H1 (cell line): ENCODE data around the gene NELL1. TPM values are rescaled to one million over a fixed set of nuclear protein-coding genes. Genes with fewer than 3 reads are reported as not detected.

Experiments used
- CTCF ChIA-PET: fragments of 300-600 bp; sonication (Branson Sonifier 250); formaldehyde crosslinking; loops from one replicate; lab custom pipeline; 2021; ENCODE audit not compliant: partially characterized antibody; lab: Charles Lee
- POLR2A ChIA-PET: fragments of 300-600 bp; sonication (Branson Sonifier 250); formaldehyde crosslinking; loops from one replicate; lab custom pipeline; 2021; ENCODE audit warnings: inconsistent platforms; ENCODE audit not compliant: partially characterized antibody; lab: Charles Lee
- DNase-seq, 2 experiments: peaks; one replicate each; pipeline versions ENCODE4 v3.0.0 to v3.0.0-alpha.2; 2010 to 2022; ENCODE audit warnings: low spot score in 2 of 2, low read depth in 1 of 2, mixed read lengths in 1 of 2
- FAIRE-seq: peaks from 2 replicates; lab custom pipeline; 2011; peaks lifted over from hg19 to GRCh38; lab: Jason Lieb, UNC
- H2AFZ ChIP-seq: 2 replicates; pipeline ENCODE4 v1.8.1; 2012; ENCODE audit warnings: low read length, inconsistent platforms
- H2AK5ac ChIP-seq: 2 replicates; pipeline ENCODE4 v1.6.1; 2013; ENCODE audit warnings: low read depth, low read length
- H2BK120ac ChIP-seq: replicated peaks from 2 replicates; pipeline ENCODE3; 2013; ENCODE audit warnings: low read depth, low read length, inconsistent platforms
- H2BK12ac ChIP-seq: 2 replicates; pipeline ENCODE4 v1.6.1; 2013; ENCODE audit warnings: low read depth, low read length
- H2BK15ac ChIP-seq: 2 replicates; pipeline ENCODE4 v1.6.1; 2013; ENCODE audit warnings: low read length
- H2BK20ac ChIP-seq: 2 replicates; pipeline ENCODE4 v1.6.1; 2013; ENCODE audit warnings: low read length
- H2BK5ac ChIP-seq: 2 replicates; pipeline ENCODE4 v1.6.1; 2013; ENCODE audit warnings: low read depth, low read length
- H3K14ac ChIP-seq: 2 replicates; pipeline ENCODE4 v1.6.1; 2013; ENCODE audit warnings: inconsistent platforms; ENCODE audit not compliant: insufficient read length
- H3K18ac ChIP-seq: 2 replicates; pipeline ENCODE4 v1.6.1; 2013; ENCODE audit warnings: low read length; ENCODE audit errors: extremely low read depth
- H3K23ac ChIP-seq: 2 replicates; pipeline ENCODE4 v1.6.1; 2013; ENCODE audit warnings: inconsistent platforms; ENCODE audit not compliant: insufficient read length
- H3K23me2 ChIP-seq: 2 replicates; pipeline ENCODE4 v1.6.1; 2013; ENCODE audit warnings: low read depth, low read length
- H3K27ac ChIP-seq: 2 replicates; pipeline ENCODE4 v1.6.1; 2011; ENCODE audit warnings: low read depth, low read length, inconsistent platforms
- H3K27me3 ChIP-seq, 4 experiments: replicated peaks in 1 of 4; 1 replicate in 1 of 4; 2 replicates in 3 of 4; pipeline versions ENCODE4 v1.6.1 to v1.8.1; 2011 to 2013; ENCODE audit warnings: low read length in 3 of 4, mild to moderate bottlenecking in 3 of 4, inconsistent platforms in 2 of 4, mixed read lengths in 2 of 4, moderate library complexity in 1 of 4; ENCODE audit not compliant: control insufficient read depth in 3 of 4, insufficient read depth in 3 of 4; ENCODE audit errors: extremely low read depth in 1 of 4
- H3K36me3 ChIP-seq, 4 experiments: 2 replicates each; pipeline versions ENCODE4 v1.6.1 to v1.8.1; 2011 to 2013; ENCODE audit warnings: mild to moderate bottlenecking in 4 of 4, low read length in 3 of 4, moderate library complexity in 2 of 4, control low read depth in 1 of 4, inconsistent platforms in 1 of 4; ENCODE audit not compliant: insufficient read depth in 4 of 4, control insufficient read depth in 2 of 4
- H3K4ac ChIP-seq: replicated peaks from 2 replicates; pipeline ENCODE3; 2013; ENCODE audit warnings: low read length, low read depth, mixed read lengths, inconsistent platforms; ENCODE audit not compliant: insufficient read length
- H3K4me1 ChIP-seq, 4 experiments: replicated peaks in 1 of 4; 1 replicate in 1 of 4; 2 replicates in 3 of 4; pipeline versions ENCODE4 v1.6.1 to v1.8.1; 2011 to 2013; ENCODE audit warnings: low read length in 3 of 4, inconsistent platforms in 2 of 4, mixed read lengths in 1 of 4; ENCODE audit not compliant: insufficient read depth in 4 of 4, control insufficient read depth in 3 of 4
- H3K4me2 ChIP-seq, 2 experiments: 2 replicates each; pipeline versions ENCODE4 v1.6.1 to v1.8.1; 2011 to 2013; ENCODE audit warnings: low read depth in 2 of 2, low read length in 2 of 2, control low read depth in 1 of 2, inconsistent platforms in 1 of 2, mild to moderate bottlenecking in 1 of 2; ENCODE audit not compliant: insufficient read depth in 1 of 2
- H3K4me3 ChIP-seq, 4 experiments: fragments of 200-600, 300-600 bp in 1 of 4; sonication (generic), shearing (Covaris generic), sonication (Bioruptor Twin) in 1 of 4; 2 replicates each; pipeline versions ENCODE4 v1.5.1 to v1.8.1; 2011 to 2016; ENCODE audit warnings: low read length in 4 of 4, low read depth in 3 of 4, control low read depth in 2 of 4, inconsistent platforms in 2 of 4, mild to moderate bottlenecking in 2 of 4, mixed read lengths in 1 of 4, moderate library complexity in 1 of 4; ENCODE audit not compliant: insufficient read depth in 2 of 4; ENCODE audit errors: extremely low read depth in 1 of 4
- H3K56ac ChIP-seq: replicated peaks from 2 replicates; pipeline ENCODE3; 2013; ENCODE audit warnings: low read depth, mild to moderate bottlenecking, mixed read lengths, low read length, inconsistent platforms; ENCODE audit not compliant: insufficient read length
- H3K79me1 ChIP-seq: 2 replicates; pipeline ENCODE4 v1.6.1; 2013; ENCODE audit warnings: low read depth, low read length, control low read depth
- H3K79me2 ChIP-seq, 2 experiments: 2 replicates each; pipeline versions ENCODE4 v1.6.1 to v1.8.1; 2012 to 2013; ENCODE audit warnings: low read length in 2 of 2, mild to moderate bottlenecking in 2 of 2, inconsistent platforms in 1 of 2; ENCODE audit not compliant: insufficient read depth in 2 of 2, control insufficient read depth in 1 of 2
- H3K9ac ChIP-seq, 4 experiments: replicated peaks in 1 of 4; 1 replicate in 1 of 4; 2 replicates in 3 of 4; pipeline versions ENCODE4 v1.6.1 to v1.8.1; 2011 to 2013; ENCODE audit warnings: low read depth in 3 of 4, low read length in 3 of 4, control low read depth in 2 of 4, mild to moderate bottlenecking in 2 of 4, moderate library complexity in 2 of 4, inconsistent platforms in 1 of 4; ENCODE audit errors: extremely low read depth in 1 of 4
- H3K9me3 ChIP-seq, 2 experiments: 2 replicates each; pipeline versions ENCODE4 v1.6.1 to v1.8.1; 2012 to 2013; ENCODE audit warnings: mild to moderate bottlenecking in 2 of 2, moderate library complexity in 2 of 2, control low read depth in 1 of 2, inconsistent platforms in 1 of 2, low read depth in 1 of 2, low read length in 1 of 2, mixed read lengths in 1 of 2; ENCODE audit not compliant: insufficient read depth in 2 of 2
- H4K20me1 ChIP-seq, 2 experiments: replicated peaks in 1 of 2; 2 replicates each; pipeline versions ENCODE3 to v1.8.1; 2011 to 2013; ENCODE audit warnings: inconsistent platforms in 2 of 2, low read length in 2 of 2, mild to moderate bottlenecking in 1 of 2; ENCODE audit not compliant: insufficient read depth in 2 of 2, control insufficient read depth in 1 of 2
- H4K5ac ChIP-seq: 2 replicates; pipeline ENCODE4 v1.6.1; 2013; ENCODE audit warnings: low read length, low read depth, mixed read lengths, inconsistent platforms; ENCODE audit not compliant: insufficient read length
- H4K8ac ChIP-seq: 2 replicates; pipeline ENCODE4 v1.8.0; 2013; ENCODE audit warnings: mild to moderate bottlenecking, moderate library complexity, low read length, inconsistent platforms; ENCODE audit not compliant: insufficient read depth; ENCODE audit errors: extremely low read depth
- H4K91ac ChIP-seq: replicated peaks from 2 replicates; pipeline ENCODE3; 2013; ENCODE audit warnings: low read length, mixed read lengths, inconsistent platforms; ENCODE audit not compliant: insufficient read length
- BCL11A ChIP-seq, 2 experiments: IDR thresholded peaks; one replicate each; pipeline ENCODE4 v1.6.1; 2011; ENCODE audit warnings: low read depth in 2 of 2, low read length in 2 of 2, mild to moderate bottlenecking in 2 of 2
- CHD1 ChIP-seq: IDR thresholded peaks from 2 replicates; pipeline ENCODE4 v1.6.1; 2012; ENCODE audit warnings: low read depth, low read length, improper control_type of control experiment
- CHD2 ChIP-seq: IDR thresholded peaks from 2 replicates; pipeline ENCODE4 v1.6.1; 2012; ENCODE audit warnings: low read length, improper control_type of control experiment
- CTBP2 ChIP-seq: IDR thresholded peaks from 2 replicates; pipeline ENCODE4 v1.7.0; 2011; ENCODE audit warnings: borderline replicate concordance, mild to moderate bottlenecking, moderate library complexity, mixed read lengths, low read length; ENCODE audit not compliant: insufficient read depth, insufficient read length
- POLR2A ChIP-seq, 2 experiments: IDR thresholded peaks; 1 replicate in 1 of 2; 2 replicates in 1 of 2; pipeline ENCODE4 v1.6.1; 2011; ENCODE audit warnings: low read depth in 2 of 2, low read length in 2 of 2, mild to moderate bottlenecking in 2 of 2; ENCODE audit errors: control extremely low read depth in 1 of 2
- RXRA ChIP-seq: IDR thresholded peaks from 2 replicates; pipeline ENCODE4 v1.6.1; 2011; ENCODE audit warnings: low read depth, mild to moderate bottlenecking, low read length, moderate library complexity; ENCODE audit not compliant: insufficient read depth
- WGBS, 2 experiments: shearing (Covaris generic) in 1 of 2; methylation state at CpG; one replicate each; pipeline versions ENCODE4 v1.1.6 to v1.1.7; 2013 to 2015; ENCODE audit warnings: low lambda C conversion rate in 2 of 2, mixed read lengths in 2 of 2, inconsistent platforms in 1 of 2, low coverage in 1 of 2, missing lambda C conversion rate in 1 of 2; ENCODE audit not compliant: insufficient replicate concordance in 2 of 2, insufficient coverage in 1 of 2, insufficient read length in 1 of 2; ENCODE audit errors: extremely low coverage in 1 of 2, missing lambda C conversion rate in 1 of 2; 5-methylcytosine and 5-hydroxymethylcytosine counted together
- polyA plus RNA-seq, 7 experiments: library from polyadenylated mRNA; depleted of rRNA in 3 of 7; stranded (reverse) in 5 of 7; unstranded in 2 of 7; fragments of >200 nt in 5 of 7; fragments of 200-250 nt in 2 of 7; gene quantifications; 1 replicate in 5 of 7; 2 replicates in 1 of 7; 4 replicates in 1 of 7; pipeline versions ENCODE4 v1.2.1 to v1.2.3, GENCODE V29; 2011 to 2013; ENCODE audit warnings: missing spikeins in 2 of 7, mixed read lengths in 2 of 7
- total RNA-seq: library from RNA; stranded (reverse); fragmentation: NEBNext Ultra II Directional; extraction: Animal tissue kit (Norgen Biotek cat#: 25700); gene quantifications from 2 replicates; pipeline ENCODE4 v1.2.1, GENCODE V29; 2021

The NELL1 gene
- total and polyA plus RNA-seq, 2 of the 8 experiments (the other 6 are each of a cell fraction or from before 2014, with no cell fraction given) = 0.21 TPM; not detected in 1

DNA sequence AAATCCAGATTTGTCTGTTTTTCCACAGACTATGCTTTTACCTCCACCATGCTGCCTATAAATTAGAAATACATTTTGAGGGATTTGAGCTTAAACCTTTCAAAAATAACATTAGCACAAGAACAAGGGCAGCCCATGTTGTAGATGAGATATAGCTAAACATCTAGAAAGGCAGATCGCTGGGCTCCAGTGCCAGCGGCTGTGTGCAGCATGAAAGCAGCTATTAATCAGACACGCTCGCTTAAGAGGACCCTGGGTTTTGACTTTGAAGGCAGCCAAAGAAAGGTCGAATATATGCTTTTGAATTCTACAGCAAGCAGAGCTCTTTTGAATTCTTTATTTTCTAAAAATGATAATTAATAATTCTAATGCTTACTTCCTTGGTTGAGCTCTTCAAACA, 684.0 kb downstream of the NELL1 start:
- Histone ChIP-seq H4K91ac (no peak overlapping the region), H3K23ac (no peak overlapping the region), H2AK5ac (no peak overlapping the region), H2AFZ (no peak overlapping the region), H4K8ac (no peak overlapping the region), H3K9me3 (no peaks in the 10 kb centered on the region), H3K4me2 (no peak overlapping the region), H3K4me3 (no peak overlapping the region), H2BK120ac (no peak overlapping the region), H2BK12ac (no peak overlapping the region), H3K27me3 (no peaks in the 10 kb centered on the region), H4K5ac (no peak overlapping the region), H3K79me1 (no peaks in the 10 kb centered on the region), H3K18ac (no peak overlapping the region), H4K20me1 (no peaks in the 10 kb centered on the region), H2BK5ac (no peak overlapping the region), H3K4ac (no peak overlapping the region), H3K36me3 (no peaks in the 10 kb centered on the region), H3K27ac (no peak overlapping the region), H3K23me2 (no peaks in the 10 kb centered on the region), H3K14ac (no peak overlapping the region), H3K56ac (no peak overlapping the region), H3K4me1 (no peaks in the 10 kb centered on the region), H2BK15ac (no peak overlapping the region), H2BK20ac (no peak overlapping the region), H3K9ac (no peak overlapping the region), H3K79me2 (no peaks in the 10 kb centered on the region)
- DNase-seq (no peak), FAIRE-seq (no peak)
- 78% methylated on average over 5 of the region's 5 CpGs; no CpG with 5 or more reads in 1 of the 2 experiments for WGBS, 2 experiments
- ChIA-PET POLR2A (no interaction called here), CTCF (interaction anchor here (0.8 to 0.9 kb wide), 2 partner anchors 211 to 705 kb away, joined by 3 read pairs; no protein-coding TSS in a partner anchor)
- TF ChIP-seq POLR2A (IDR thresholded peaks at IDR 0.05; ENCODE audit: control extremely low read depth in 1 of 2, low read depth in 2 of 2, low read length in 2 of 2) (no peak), RXRA (no peak), BCL11A (IDR thresholded peaks at IDR 0.05; ENCODE audit: low read depth in 2 of 2, low read length in 2 of 2) (no peak), CHD2 (no peak), CHD1 (no peak), CTBP2 (no peak)
